ENCODE results near the gene RAB40B. TPM values are rescaled to one million over a fixed set of nuclear protein-coding genes. Genes with fewer than 3 reads are reported as not detected.

The RAB40B gene
- polyA plus RNA-seq, 10 donors, result 34.7 to 51.0 (median 44.1) TPM

GRCh38 chr17:82630212-82630611 lies 68.3 kb downstream of the RAB40B start:
- DNase-seq, result no peak

- no peak for DNase-seq
Measured at GRCh38 chr17:82629748-82630147, 68.8 kb downstream of the RAB40B start.

GRCh38 chr17:82627405-82627804 lies 71.1 kb downstream of the RAB40B start:
- DNase-seq, result no peak

GRCh38 chr17:82623707-82624106 lies 74.8 kb downstream of the RAB40B start:
- DNase-seq, result no peak

GRCh38 chr17:82619641-82620040 lies 78.9 kb downstream of the RAB40B start:
- DNase-seq, result no peak

- no peak for DNase-seq
Measured at GRCh38 chr17:82619211-82619610, 79.3 kb downstream of the RAB40B start.

- DNase-seq, result no peak
Measured at GRCh38 chr17:82616021-82616711, 82.3 kb downstream of the RAB40B start.

GRCh38 chr17:82615084-82616020 lies 83.1 kb downstream of the RAB40B start:
- no peak for DNase-seq

GRCh38 chr17:82614095-82614631 lies 84.3 kb downstream of the RAB40B start:
- no peak for DNase-seq

GRCh38 chr17:82613283-82614094 lies 85.0 kb downstream of the RAB40B start:
- DNase-seq, result no peak

- peak in 1 of 3 donors; percentile 49 for DNase-seq
Measured at GRCh38 chr17:82611140-82612058, 87.1 kb downstream of the RAB40B start.

- no peak for DNase-seq
Measured at GRCh38 chr17:82609655-82610054, 88.8 kb downstream of the RAB40B start.

GRCh38 chr17:82608816-82609215 lies 89.7 kb downstream of the RAB40B start:
- DNase-seq, result no peak

- no peak for DNase-seq
Measured at GRCh38 chr17:82605939-82606600, 92.4 kb downstream of the RAB40B start.

Other genes starting within 250 kb of the RAB40B start
- gene CYBC1, start 247.9 kb downstream of the RAB40B start, polyA plus RNA-seq (ENCODE audit: insufficient read length in 10 of 10), result 10 to 100 TPM; 27.8 to 39.2 (median 29.6) TPM
- gene NARF, start 240.0 kb downstream of the RAB40B start, polyA plus RNA-seq (ENCODE audit: insufficient read length in 10 of 10), result 10 to 100 TPM; 55.4 to 93.2 (median 65.5) TPM
- 10 to 100 TPM; 34.3 to 45.3 (median 40.1) TPM for gene FOXK2, start 179.0 kb downstream of the RAB40B start, polyA plus RNA-seq (ENCODE audit: insufficient read length in 10 of 10)
- 10 to 100 TPM; 51.5 to 71.7 (median 58.3) TPM for gene WDR45B, start 50.3 kb downstream of the RAB40B start, polyA plus RNA-seq (ENCODE audit: insufficient read length in 10 of 10)
- 10 to 100 TPM; 24.0 to 36.4 (median 30.0) TPM for gene FN3KRP, start 18.0 kb upstream of the RAB40B start, polyA plus RNA-seq (ENCODE audit: insufficient read length in 10 of 10)
- 10 to 100 TPM; 12.2 to 19.9 (median 15.9) TPM for gene FN3K, start 36.9 kb upstream of the RAB40B start, polyA plus RNA-seq (ENCODE audit: insufficient read length in 10 of 10)
- gene TBCD, start 53.4 kb upstream of the RAB40B start, polyA plus RNA-seq (ENCODE audit: insufficient read length in 10 of 10), result 10 to 100 TPM; 53.5 to 86.2 (median 60.0) TPM
- 1 to 10 TPM in 2 of 10 donors, under 1 TPM in 8; 0.17 to 8.7 (median 0.28) TPM for gene ZNF750, start 141.3 kb upstream of the RAB40B start, polyA plus RNA-seq (ENCODE audit: insufficient read length in 10 of 10)

All from muscle of back (tissue), 11 donors.